HG02840 (cell line): ENCODE data around the gene SOX11.

Experiments used
- ATAC-seq: cut with Tn5 transposase; IDR thresholded peaks from one replicate; pipeline ENCODE4 v1.9.1; 2021; ENCODE audit warnings: mild to moderate bottlenecking, moderate library complexity, moderate number of reproducible peaks; ENCODE audit not compliant: unreplicated experiment, low FRiP score

SOX11 gene

GRCh38 chr2:5691221-5691984, 781 bp upstream of the SOX11 start:
- ATAC-seq = no peak

- no peak for ATAC-seq
Observed at GRCh38 chr2:5692561-5693286, 540 bp downstream of the SOX11 start.

- no peak for ATAC-seq
Observed at GRCh38 chr2:5693287-5694201, 1.4 kb downstream of the SOX11 start.

- no peak for ATAC-seq
Observed at GRCh38 chr2:5694306-5694705, 2.1 kb downstream of the SOX11 start.

GRCh38 chr2:5695654-5696403, 3.6 kb downstream of the SOX11 start:
- ATAC-seq = no peak

GRCh38 chr2:5696404-5696944, 4.3 kb downstream of the SOX11 start:
- no peak for ATAC-seq

GRCh38 chr2:5696945-5697521, 4.8 kb downstream of the SOX11 start:
- ATAC-seq = no peak

GRCh38 chr2:5697562-5697961, 5.4 kb downstream of the SOX11 start:
- ATAC-seq = no peak

GRCh38 chr2:5698134-5698533, 6.0 kb downstream of the SOX11 start:
- no peak for ATAC-seq

GRCh38 chr2:5699963-5700362, 7.8 kb downstream of the SOX11 start:
- no peak for ATAC-seq

- no peak for ATAC-seq
Observed at GRCh38 chr2:5700551-5700950, 8.4 kb downstream of the SOX11 start.

- no peak for ATAC-seq
Observed at GRCh38 chr2:5701266-5701665, 9.1 kb downstream of the SOX11 start.

GRCh38 chr2:5703166-5703565, 11.0 kb downstream of the SOX11 start:
- ATAC-seq = no peak

- ATAC-seq = no peak
Observed at GRCh38 chr2:5705490-5705889, 13.3 kb downstream of the SOX11 start.

- no peak for ATAC-seq
Observed at GRCh38 chr2:5706717-5707455, 14.7 kb downstream of the SOX11 start.

- ATAC-seq = no peak
Observed at GRCh38 chr2:5710615-5711014, 18.4 kb downstream of the SOX11 start.

GRCh38 chr2:5713101-5713500, 20.9 kb downstream of the SOX11 start:
- no peak for ATAC-seq

GRCh38 chr2:5719629-5720334, 27.6 kb downstream of the SOX11 start:
- ATAC-seq = no peak
